ENCODE data around the gene GPR65.

DNA sequence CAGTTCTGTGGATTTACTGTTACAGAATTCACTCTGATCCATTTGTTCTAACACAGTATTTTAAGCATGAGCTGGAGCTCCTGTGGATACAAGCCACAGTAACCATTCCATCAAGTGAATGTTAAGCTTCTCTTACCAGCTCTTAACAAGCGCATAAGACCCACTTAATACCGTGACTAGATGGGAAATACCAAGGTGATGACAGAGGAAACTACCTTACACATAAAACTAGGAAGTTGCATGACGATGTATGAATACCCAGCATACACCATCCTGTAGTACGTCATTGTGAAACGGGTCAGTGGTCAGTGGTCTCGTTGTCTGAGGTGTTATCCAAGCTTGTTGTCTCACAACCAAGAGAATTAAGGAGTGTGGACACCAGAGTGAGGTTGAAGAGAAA, 10.0 kb upstream of the GPR65 start:
- TF ChIP-seq, protein P1, sequence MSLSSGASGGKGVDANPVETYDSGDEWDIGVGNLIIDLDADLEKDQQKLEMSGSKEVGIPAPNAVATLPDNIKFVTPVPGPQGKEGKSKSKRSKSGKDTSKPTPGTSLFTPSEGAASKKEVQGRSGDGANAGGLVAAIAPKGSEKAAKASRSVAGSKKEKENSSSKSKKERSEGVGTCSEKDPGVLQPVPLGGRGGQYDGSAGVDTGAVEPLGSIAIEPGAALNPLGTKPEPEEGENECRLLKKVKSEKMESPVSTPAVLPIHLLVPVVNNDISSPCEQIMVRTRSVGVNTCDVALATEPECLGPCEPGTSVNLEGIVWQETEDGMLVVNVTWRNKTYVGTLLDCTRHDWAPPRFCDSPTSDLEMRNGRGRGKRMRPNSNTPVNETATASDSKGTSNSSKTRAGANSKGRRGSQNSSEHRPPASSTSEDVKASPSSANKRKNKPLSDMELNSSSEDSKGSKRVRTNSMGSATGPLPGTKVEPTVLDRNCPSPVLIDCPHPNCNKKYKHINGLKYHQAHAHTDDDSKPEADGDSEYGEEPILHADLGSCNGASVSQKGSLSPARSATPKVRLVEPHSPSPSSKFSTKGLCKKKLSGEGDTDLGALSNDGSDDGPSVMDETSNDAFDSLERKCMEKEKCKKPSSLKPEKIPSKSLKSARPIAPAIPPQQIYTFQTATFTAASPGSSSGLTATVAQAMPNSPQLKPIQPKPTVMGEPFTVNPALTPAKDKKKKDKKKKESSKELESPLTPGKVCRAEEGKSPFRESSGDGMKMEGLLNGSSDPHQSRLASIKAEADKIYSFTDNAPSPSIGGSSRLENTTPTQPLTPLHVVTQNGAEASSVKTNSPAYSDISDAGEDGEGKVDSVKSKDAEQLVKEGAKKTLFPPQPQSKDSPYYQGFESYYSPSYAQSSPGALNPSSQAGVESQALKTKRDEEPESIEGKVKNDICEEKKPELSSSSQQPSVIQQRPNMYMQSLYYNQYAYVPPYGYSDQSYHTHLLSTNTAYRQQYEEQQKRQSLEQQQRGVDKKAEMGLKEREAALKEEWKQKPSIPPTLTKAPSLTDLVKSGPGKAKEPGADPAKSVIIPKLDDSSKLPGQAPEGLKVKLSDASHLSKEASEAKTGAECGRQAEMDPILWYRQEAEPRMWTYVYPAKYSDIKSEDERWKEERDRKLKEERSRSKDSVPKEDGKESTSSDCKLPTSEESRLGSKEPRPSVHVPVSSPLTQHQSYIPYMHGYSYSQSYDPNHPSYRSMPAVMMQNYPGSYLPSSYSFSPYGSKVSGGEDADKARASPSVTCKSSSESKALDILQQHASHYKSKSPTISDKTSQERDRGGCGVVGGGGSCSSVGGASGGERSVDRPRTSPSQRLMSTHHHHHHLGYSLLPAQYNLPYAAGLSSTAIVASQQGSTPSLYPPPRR (CRISPR knock-in tag; IDR thresholded peaks at IDR 0.05; ENCODE audit: borderline replicate concordance): no peak
- TF ChIP-seq, protein P2, sequence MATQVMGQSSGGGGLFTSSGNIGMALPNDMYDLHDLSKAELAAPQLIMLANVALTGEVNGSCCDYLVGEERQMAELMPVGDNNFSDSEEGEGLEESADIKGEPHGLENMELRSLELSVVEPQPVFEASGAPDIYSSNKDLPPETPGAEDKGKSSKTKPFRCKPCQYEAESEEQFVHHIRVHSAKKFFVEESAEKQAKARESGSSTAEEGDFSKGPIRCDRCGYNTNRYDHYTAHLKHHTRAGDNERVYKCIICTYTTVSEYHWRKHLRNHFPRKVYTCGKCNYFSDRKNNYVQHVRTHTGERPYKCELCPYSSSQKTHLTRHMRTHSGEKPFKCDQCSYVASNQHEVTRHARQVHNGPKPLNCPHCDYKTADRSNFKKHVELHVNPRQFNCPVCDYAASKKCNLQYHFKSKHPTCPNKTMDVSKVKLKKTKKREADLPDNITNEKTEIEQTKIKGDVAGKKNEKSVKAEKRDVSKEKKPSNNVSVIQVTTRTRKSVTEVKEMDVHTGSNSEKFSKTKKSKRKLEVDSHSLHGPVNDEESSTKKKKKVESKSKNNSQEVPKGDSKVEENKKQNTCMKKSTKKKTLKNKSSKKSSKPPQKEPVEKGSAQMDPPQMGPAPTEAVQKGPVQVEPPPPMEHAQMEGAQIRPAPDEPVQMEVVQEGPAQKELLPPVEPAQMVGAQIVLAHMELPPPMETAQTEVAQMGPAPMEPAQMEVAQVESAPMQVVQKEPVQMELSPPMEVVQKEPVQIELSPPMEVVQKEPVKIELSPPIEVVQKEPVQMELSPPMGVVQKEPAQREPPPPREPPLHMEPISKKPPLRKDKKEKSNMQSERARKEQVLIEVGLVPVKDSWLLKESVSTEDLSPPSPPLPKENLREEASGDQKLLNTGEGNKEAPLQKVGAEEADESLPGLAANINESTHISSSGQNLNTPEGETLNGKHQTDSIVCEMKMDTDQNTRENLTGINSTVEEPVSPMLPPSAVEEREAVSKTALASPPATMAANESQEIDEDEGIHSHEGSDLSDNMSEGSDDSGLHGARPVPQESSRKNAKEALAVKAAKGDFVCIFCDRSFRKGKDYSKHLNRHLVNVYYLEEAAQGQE (IDR thresholded peaks at IDR 0.05; ENCODE audit: borderline replicate concordance): no peak
- TF ChIP-seq, protein P2 (CRISPR knock-in tag; IDR thresholded peaks at IDR 0.05; ENCODE audit: low read depth): no peak
- TF ChIP-seq ZNF347 (CRISPR knock-in tag; IDR thresholded peaks at IDR 0.05; ENCODE audit: low read depth): no peak
- TF ChIP-seq RFX5 (IDR thresholded peaks at IDR 0.05; ENCODE audit: low read depth, low read length): no peak
- TF ChIP-seq ZNF124 (CRISPR knock-in tag; IDR thresholded peaks at IDR 0.05): no peak
- no peak for TF ChIP-seq EP300 (IDR thresholded peaks at IDR 0.05; ENCODE audit: low read length)
- TF ChIP-seq, protein P3, sequence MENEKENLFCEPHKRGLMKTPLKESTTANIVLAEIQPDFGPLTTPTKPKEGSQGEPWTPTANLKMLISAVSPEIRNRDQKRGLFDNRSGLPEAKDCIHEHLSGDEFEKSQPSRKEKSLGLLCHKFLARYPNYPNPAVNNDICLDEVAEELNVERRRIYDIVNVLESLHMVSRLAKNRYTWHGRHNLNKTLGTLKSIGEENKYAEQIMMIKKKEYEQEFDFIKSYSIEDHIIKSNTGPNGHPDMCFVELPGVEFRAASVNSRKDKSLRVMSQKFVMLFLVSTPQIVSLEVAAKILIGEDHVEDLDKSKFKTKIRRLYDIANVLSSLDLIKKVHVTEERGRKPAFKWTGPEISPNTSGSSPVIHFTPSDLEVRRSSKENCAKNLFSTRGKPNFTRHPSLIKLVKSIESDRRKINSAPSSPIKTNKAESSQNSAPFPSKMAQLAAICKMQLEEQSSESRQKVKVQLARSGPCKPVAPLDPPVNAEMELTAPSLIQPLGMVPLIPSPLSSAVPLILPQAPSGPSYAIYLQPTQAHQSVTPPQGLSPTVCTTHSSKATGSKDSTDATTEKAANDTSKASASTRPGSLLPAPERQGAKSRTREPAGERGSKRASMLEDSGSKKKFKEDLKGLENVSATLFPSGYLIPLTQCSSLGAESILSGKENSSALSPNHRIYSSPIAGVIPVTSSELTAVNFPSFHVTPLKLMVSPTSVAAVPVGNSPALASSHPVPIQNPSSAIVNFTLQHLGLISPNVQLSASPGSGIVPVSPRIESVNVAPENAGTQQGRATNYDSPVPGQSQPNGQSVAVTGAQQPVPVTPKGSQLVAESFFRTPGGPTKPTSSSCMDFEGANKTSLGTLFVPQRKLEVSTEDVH (IDR thresholded peaks at IDR 0.05; ENCODE audit: low read depth, partially characterized antibody): no peak
- no peak for TF ChIP-seq EZH2 (IDR thresholded peaks at IDR 0.05; ENCODE audit: borderline replicate concordance, low read depth, low read length)
- no peak for TF ChIP-seq RBFOX2 (IDR thresholded peaks at IDR 0.05; ENCODE audit: low read depth, low read length)
- TF ChIP-seq PHB2 (IDR thresholded peaks at IDR 0.05; ENCODE audit: low read depth): no peak
- no peak for TF ChIP-seq ZZZ3 (IDR thresholded peaks at IDR 0.05)
- no peak for TF ChIP-seq JUN (IDR thresholded peaks at IDR 0.05; ENCODE audit: borderline replicate concordance, low read depth, low read length)
- no peak for TF ChIP-seq JUN (CRISPR knock-in tag; IDR thresholded peaks at IDR 0.05; ENCODE audit: borderline replicate concordance)
- TF ChIP-seq, protein P4, sequence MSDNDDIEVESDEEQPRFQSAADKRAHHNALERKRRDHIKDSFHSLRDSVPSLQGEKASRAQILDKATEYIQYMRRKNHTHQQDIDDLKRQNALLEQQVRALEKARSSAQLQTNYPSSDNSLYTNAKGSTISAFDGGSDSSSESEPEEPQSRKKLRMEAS (CRISPR knock-in tag; IDR thresholded peaks at IDR 0.05): no peak
- no peak for TF ChIP-seq SMARCC2 (IDR thresholded peaks at IDR 0.05; ENCODE audit: low read depth)

All from K562 (cell line).